Stimulated activated CD8-positive, alpha-beta memory T cell treated with anti-CD3 and anti-CD28 coated beads, Interleukin-7, amount 100 ng/mL, for 24 hours (primary cell): Measurements from ENCODE around the gene TRIM71.
"Not testable (repeated sequence)": the region's sequence is repeated elsewhere in the genome, so short reads cannot be mapped to it uniquely, and the experiment has no call there.

Experiments used
- DNase-seq: peaks from one replicate; pipeline ENCODE4 v3.0.0-alpha.2; 2020; ENCODE audit warnings: low read depth

TRIM71 gene

DNA sequence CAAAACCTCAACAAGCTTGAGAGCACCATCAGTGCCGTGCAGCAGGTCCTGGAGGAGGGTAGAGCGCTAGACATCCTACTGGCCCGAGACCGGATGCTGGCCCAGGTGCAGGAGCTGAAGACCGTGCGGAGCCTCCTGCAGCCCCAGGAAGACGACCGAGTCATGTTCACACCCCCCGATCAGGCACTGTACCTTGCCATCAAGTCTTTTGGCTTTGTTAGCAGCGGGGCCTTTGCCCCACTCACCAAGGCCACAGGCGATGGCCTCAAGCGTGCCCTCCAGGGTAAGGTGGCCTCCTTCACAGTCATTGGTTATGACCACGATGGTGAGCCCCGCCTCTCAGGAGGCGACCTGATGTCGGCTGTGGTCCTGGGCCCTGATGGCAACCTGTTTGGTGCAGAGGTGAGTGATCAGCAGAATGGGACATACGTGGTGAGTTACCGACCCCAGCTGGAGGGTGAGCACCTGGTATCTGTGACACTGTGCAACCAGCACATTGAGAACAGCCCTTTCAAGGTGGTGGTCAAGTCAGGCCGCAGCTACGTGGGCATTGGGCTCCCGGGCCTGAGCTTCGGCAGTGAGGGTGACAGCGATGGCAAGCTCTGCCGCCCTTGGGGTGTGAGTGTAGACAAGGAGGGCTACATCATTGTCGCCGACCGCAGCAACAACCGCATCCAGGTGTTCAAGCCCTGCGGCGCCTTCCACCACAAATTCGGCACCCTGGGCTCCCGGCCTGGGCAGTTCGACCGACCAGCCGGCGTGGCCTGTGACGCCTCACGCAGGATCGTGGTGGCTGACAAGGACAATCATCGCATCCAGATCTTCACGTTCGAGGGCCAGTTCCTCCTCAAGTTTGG lies 72.9 kb downstream of the TRIM71 start:
- no peak for DNase-seq

DNA sequence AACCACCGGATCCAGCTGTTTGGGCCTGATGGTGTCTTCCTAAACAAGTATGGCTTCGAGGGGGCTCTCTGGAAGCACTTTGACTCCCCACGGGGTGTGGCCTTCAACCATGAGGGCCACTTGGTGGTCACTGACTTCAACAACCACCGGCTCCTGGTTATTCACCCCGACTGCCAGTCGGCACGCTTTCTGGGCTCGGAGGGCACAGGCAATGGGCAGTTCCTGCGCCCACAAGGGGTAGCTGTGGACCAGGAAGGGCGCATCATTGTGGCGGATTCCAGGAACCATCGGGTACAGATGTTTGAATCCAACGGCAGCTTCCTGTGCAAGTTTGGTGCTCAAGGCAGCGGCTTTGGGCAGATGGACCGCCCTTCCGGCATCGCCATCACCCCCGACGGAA lies 73.6 kb downstream of the TRIM71 start:
- DNase-seq, result no peak

DNA sequence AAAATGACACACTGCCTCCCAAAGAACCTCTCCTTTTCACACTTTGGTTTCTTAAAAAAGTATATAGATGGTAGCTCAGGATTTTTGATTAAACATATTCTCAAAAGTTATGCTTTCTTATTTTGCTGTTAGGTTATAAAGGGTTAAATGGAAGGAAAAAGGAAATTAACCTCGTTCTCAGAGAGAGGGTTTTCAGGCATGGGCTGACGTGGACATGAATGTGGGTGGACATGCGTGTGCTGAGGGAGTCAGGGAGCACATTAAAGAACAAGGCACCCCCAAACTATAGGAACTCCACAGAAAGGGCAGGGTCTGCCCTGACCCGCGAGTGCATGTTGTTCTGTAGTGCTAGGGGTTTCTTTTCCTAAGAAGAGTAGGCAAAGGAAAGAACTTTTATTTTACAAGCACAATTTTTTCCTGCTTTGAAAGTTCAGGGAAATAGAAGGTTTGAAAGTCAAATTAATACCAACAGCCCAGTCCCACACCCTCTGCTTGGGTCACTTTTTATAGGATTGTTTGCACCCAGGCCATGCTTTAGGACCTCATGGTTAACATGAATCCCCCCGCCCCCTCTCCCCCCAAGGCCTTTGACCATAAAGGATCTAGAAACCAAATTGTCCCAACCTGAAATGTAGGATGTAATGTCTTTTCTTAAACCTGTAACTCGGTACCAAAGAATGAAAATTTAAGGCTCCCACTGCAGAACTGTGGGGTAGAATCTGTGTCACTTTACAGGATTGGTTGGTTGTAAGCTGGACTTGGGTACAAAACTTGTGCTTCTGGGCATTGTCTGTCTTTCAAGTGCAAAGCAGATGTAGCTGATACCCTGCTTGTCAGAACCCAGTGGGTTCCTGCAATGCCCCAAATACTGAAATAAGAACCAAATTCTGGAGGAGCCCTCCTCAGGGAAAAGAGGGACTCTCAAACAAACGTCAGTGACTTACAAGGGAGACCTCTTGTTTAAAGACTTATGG lies 75.1 kb downstream of the TRIM71 start:
- DNase-seq, result no peak

DNA sequence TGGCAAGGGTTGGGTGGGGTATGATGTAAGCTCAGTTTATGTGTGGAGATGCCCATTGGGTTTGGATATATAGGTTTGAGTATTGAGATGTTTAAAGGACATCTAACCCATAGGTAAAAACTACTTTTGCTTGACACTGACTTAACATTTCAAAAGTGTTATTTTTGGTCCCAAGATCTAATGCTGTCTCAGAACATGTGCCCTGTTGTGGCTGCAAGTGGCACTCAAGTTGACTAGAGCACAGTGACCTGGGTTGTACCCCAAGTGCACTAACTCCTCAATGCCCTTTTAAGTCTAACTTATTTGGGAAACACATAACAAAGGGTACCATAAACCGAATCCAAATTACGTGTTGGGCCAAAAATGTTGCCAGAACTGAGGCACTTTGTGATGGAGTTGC lies 77.2 kb downstream of the TRIM71 start:
- no peak for DNase-seq

DNA sequence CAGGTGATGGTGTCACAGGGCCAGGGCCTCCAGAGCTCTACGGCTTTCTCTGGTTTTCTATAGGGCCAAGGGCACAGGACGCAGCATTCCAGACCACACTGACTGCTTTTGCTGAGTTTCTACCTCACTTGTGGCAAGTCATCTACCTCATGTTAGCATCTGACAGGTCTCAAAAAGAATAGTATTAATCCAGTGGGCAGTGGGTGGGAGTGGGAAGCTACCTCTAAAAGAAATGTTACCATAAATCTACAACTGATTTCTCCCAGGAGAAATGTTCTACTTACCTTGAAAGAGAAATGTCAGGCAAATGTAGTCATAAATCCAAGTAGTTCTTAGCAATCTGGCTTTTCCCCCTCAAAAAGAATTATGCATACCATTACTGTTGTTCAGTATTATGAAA lies 77.9 kb downstream of the TRIM71 start:
- DNase-seq, result no peak

DNA sequence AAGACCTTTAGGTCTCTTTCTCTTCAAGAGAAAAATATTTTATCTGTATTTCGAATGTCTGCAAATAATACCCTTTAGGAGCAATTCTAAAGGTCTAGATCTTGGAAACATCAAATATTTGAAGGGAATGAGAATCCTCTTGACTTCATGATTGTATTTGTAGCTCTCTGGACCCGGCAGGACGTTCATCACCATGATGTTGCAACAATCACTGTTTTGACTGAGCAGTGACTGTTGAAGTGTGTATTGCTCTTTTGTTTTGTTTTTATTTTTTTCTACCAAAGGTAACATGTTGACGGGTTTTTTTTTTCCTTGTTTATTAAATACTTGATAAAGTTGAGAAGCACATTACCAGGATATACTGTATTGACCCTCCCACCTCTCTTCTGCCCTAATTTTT lies 78.3 kb downstream of the TRIM71 start:
- no peak for DNase-seq

DNA sequence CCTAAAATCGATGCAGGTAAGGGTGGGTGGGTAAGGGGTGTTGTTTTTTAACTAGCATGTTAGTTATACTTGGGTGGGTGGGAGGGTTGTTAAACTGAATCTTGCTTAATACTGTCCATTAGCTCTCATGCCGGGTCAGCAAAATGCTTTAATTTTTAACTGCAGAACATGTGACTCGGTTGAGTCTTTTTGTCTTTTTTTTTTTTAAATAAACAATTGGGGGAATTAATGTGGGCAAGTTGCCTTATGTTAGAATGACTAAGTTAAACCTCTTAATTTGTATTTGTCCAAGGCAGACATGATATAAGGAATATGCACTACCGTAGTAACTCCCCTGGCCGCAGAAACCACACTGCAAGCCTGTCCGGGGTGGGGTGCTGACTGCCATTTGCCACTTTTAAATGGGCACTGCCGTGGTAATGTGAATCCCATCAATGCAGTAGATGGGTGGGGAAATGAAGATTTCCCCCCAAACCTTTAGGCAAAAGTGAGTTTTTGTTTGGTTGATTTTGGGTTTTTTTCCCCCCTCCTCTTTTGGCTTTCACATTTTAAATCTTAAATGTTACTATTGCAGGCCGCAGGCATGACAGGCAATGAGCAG lies 79.3 kb downstream of the TRIM71 start:
- DNase-seq, result no peak

DNA sequence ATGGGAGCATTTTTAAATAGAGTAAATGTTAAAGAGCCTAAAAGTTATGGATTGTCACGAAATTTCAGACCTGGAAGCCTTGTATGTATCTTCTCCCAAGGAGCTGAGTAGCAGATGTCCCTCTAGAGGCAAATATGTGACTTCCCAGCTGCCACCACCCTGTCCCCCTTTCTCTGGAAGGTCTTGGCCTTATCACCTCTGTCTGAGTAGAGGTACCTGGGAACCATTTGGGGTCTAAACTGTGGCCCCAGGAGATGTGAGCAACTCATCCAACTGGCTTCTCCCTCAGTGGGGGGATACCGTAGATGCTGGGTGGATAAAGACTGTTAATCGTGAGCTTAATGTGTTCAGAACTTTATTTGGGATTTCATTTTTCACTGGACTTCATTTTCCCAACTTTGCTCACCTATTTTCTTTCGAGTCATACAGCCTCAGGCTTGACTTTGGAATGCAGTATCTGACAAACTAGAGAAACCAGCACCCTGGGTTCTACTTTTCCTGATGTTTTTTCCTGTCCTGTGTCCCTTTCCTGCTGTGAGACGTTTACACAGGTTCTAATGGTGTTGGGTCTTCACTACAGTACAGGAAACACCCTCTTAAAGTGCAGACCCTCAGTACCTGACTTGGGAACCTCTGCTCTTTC lies 80.3 kb downstream of the TRIM71 start:
- DNase-seq, result no peak

DNA sequence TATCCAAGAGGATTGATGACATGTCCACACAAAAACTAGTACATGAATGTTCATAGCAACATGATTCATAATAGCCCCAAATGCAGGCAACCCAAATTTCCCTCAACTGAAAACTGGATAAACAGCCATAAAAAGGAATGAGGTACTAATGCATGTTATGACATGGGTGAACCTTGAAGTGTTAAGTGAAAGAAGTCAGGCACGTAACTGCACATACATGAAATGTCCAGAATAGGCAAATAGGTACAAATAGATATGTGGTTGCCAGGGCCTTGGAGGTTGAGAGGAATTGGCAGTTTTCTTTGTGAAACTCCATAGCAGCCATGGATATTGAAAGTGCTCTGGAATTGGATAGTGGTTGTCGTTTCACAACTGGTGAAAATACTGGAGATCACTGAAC lies 81.5 kb downstream of the TRIM71 start:
- DNase-seq, result no peak

DNA sequence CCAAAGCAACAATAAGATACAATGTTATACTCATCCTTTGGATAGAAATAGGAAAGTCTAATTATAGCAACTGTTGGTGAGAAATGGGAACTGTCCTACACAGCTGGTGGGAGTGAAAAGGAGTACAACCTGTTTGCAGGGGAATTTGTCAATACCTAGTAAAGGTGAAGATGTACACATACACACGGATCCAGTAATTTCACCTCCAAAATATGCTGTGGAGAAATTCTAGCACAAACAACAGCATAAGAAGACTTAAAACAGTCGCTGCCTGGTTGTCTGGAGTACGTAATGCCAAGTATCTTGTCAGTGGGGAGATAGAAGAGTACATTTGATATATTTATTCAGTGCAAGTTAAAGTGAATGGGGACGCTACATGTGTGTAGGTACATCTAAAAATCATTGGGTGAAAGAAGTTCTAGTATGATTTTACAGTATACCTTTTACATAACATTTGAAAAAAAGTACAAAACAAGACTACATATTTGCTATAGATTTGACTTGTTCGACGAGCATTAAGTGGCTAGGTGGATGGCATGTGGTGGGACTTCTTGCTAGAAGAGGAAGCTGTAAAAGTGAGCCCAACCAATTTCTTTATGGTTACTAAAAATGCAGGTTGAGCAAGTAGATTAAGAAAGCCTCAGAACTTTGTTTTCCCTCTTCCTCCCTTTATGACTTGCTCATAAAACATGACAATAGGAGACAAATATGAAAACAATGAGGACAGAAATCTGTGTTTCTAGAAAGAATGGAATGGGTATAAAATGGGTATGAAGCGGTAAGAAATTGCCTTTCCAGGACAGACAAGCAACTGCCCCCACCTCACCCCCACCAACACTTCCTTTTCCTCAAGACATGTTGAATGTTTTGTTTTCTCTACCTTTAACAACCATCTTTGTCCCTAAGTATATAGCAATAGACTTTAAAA lies 83.5 kb downstream of the TRIM71 start:
- no peak for DNase-seq

DNA sequence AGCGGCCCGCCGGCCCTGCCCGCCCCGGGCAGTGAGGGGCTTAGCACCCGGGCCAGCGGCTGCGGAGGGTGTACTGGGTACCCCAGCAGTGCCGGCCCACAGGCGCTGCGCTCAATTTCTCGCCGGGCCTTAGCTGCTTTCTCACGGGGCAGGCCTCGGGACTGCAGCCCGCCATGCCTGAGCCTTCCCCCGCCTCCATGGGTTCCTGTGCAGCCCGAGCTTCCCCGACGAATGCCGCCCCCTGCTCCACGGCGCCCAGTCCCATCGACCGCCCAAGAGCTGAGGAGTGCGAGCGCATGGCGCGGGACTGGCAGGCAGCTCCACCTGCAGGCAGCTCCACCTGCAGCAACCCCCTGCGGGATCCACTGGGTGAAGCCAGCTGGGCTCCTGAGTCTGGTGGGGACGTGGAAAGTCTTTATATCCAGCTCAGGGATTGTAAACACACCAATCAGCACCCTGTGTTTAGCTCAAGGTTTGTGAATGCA lies 85.1 kb downstream of the TRIM71 start:
- DNase-seq, result not testable (repeated sequence)

DNA sequence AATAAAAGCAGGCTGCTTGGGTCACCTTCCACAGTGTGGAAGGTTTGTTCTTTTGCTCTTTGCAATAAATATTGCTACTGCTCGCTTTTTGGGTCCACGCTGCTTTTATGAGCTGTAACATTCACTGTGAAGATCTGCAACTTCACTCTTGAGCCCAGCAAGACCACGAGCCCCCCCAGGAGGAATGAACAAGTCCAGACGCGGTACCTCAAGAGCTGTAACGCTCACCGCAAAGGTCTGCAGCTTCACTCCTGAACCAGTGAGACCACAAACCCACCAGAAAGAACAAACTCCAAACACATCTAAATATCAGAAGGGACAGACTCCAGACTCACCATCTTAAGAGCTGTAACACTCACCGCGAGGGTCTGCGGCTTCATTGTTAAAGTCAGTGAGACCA lies 86.2 kb downstream of the TRIM71 start:
- DNase-seq, result no peak

DNA sequence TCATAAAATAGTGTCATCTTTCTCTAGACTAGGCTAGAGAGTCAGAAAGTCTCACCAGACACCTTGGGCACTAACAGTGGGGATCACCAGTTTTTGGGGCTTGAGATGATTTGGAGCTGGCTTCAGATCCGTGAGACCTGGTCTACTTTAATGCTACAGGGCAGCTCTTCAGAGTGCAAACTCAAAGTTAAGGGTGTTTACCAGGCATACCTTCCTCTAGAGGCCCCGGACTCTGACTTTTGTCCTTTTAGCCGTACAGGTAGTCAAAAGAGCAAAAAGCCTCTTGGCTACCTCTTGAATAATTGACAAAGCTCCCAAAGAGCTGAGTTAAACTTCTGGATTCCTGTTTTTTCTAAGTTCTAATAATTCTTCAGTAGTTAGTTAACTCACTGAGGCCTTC lies 92.2 kb downstream of the TRIM71 start:
- DNase-seq, result no peak

DNA sequence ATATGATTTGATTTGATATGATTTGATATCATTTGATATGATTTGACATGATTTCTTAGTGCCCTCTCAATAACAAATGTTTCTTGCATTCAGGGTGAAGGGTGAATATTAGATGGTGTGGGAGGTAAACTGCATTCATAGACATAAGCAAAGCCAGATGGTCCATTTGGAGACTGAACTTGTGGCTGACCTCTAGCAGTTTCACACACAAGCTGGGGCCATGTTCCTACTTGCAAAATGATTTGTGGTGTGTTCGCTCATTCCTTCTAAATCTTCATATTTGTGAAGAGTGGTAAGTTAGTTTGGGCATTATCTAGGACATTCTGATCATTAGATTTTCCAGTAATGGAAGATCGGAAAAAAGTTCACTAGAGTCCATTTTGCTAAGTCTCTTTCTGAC lies 93.2 kb downstream of the TRIM71 start:
- no peak for DNase-seq

DNA sequence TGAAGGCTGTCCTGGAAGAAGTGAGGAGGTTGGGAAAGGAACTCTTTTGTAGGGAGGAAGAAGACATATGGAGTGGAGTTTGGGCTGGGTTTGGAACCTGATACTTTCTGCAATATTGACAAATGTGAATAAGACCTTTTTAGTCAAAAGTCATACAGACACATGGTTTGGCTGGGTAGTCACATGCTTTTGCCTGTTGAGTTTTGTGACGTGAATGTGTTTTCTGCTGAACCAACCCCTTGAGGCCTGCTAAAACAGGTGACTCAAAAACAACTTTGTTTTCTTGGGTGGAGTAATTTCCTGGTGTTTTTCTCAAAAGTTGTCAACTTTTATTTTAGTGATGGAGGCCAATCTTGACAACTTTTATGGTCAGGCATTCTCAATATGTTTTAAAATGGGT lies 94.2 kb downstream of the TRIM71 start:
- DNase-seq, result no peak

DNA sequence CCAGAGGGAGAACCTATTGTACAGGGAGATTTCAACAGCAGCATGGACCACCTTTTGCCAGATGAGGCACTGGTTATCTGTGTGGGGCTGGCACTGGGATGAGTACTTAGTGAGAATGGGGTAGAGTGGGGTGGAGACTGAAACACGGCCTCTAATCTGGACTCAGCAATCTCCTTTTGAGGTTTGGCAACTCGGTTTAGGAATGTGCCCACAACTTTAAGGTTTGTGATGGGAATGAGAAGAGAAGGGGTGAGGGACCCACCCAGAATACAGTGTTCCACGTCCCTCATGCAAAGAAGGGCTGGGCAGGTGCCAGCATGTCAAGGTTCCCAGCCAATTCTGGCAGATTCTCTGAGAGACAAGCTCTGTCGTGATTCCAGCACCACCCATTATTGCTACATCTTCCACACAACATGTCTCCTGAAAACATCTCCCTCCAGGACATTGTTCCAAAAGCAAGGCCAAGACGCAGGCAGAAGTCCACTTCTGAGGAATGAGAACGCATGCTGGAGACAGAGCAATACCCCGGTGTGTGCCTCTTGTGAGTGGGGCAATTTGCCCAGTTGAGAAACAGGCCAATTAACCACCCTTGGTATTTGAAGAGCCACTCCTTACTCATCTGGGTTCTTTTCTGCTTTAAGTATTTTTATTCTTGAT lies 96.1 kb downstream of the TRIM71 start:
- DNase-seq, result no peak

DNA sequence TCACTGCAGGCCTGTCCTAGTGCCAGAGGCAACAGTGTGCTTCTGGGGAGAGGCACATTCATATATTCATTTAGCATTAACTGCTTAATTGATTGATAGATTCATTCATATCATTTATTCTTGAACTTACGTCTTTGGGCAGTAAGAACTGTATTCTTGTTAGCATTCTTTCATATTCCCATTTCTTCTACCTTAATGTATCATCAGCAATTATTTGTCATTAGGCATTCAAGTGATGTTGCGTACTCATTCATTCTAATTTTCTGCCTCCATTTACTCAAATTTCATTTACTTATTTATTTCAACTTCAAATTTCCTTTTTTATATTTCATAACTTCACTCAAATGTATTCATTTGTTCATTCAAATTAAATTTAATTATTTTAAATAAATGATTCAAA lies 102.1 kb downstream of the TRIM71 start:
- DNase-seq, result no peak

DNA sequence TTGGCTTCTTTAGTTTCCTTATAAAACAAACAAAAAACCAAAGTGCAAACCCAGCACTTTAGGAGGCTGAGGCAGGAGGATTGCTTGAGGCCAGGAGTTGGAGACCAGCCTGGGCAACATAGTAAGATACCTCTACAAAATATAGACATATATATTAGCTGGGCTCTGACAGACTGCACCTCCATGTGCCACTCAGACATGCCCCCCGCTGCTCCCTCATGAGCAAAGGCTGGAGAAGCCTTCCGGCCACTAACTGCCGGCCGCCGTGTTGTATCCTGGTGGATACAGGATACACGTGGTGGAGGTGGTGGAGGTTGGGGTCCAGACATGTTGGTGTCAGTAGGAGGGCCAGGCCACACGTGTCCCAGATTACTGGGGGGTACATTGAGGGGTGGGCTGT lies 104.3 kb downstream of the TRIM71 start:
- DNase-seq, result no peak

DNA sequence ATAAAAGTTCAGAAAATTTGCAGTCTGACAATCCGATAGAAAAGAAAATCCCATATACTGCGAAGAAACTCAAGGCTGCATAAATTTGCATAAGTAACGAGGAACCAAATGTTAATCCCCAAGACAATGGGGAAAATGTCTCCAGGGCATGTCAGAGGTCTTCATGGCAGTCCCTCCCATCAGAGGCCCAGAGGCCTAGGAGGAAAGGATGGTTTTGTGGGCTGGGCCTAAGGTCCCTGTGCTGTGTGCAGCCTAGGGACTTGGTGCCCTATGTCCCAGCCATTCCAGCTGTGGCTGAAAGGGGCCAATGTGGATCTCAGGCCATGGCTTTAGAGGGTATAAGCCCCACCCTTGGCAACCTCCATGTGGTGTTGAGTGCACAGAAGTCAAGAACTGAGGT lies 112.4 kb downstream of the TRIM71 start:
- DNase-seq, result no peak

DNA sequence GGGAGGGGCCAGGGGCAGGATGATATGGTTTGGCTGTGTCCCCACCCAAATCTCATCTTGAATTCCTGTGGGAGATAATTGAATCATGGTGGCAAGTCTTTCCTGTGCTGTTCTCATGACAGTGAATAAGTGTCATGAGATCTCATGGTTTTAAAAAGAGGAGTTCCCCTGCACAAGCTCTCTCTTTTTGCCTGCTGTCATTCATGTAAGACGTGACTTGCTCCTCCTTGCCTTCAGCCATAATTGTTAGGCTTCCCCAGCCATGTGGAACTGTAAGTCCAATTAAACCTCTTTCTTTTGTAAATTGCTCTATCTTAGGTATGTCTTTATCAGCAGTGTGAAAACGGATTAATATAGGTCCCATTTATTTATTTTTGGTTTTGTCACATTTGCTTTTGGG lies 113.5 kb downstream of the TRIM71 start:
- not testable (repeated sequence) for DNase-seq
